22Rv1 (cell line): ENCODE results near the gene UBE3A.

Source experiments
- ZFX ChIP-seq: fragments of 450-650 bp; IDR thresholded peaks from 2 replicates; pipeline ENCODE4 v1.6.1; 2017; ENCODE audit warnings: antibody characterized with exemption, borderline replicate concordance
- TF ChIP-seq, protein P1 (sequence below): fragments of 450-650 bp; IDR thresholded peaks from 2 replicates; pipeline ENCODE4 v1.5.1; 2017; ENCODE audit warnings: mild to moderate bottlenecking

DNA sequence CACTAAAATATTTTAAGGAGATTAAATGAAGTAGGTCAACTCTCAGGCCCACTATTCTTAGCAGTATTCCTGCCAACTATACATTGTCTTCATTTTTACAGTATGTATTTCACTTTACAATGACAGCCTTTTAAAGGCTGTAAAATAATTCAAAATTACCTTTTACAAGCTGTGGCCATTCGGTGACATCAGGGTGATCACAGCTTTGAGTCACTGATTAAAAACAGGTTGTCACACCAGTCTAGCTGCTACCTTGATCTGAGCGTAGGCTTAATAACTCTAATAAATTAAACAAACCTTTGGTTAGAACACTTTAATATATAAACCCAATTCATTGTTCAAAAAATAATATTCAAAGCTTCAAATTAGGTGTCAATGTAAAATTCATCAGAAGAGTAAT lies 29.9 kb downstream of the UBE3A start:
- TF ChIP-seq, protein P1, sequence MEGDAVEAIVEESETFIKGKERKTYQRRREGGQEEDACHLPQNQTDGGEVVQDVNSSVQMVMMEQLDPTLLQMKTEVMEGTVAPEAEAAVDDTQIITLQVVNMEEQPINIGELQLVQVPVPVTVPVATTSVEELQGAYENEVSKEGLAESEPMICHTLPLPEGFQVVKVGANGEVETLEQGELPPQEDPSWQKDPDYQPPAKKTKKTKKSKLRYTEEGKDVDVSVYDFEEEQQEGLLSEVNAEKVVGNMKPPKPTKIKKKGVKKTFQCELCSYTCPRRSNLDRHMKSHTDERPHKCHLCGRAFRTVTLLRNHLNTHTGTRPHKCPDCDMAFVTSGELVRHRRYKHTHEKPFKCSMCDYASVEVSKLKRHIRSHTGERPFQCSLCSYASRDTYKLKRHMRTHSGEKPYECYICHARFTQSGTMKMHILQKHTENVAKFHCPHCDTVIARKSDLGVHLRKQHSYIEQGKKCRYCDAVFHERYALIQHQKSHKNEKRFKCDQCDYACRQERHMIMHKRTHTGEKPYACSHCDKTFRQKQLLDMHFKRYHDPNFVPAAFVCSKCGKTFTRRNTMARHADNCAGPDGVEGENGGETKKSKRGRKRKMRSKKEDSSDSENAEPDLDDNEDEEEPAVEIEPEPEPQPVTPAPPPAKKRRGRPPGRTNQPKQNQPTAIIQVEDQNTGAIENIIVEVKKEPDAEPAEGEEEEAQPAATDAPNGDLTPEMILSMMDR, result no peak
- TF ChIP-seq ZFX, result no peak
